ENCODE results near the gene RND1. TPM values are rescaled to one million over a fixed set of nuclear protein-coding genes. Genes with fewer than 3 reads are reported as not detected.

The RND1 gene
- total and polyA plus RNA-seq, 2 of the 13 experiments (the other 11 are each of a cell fraction or from before 2014, with no cell fraction given): 1.8 to 1.9 TPM

GRCh38 chr12:48814262-48815125 lies 51.2 kb downstream of the RND1 start (continued):
- TF ChIP-seq PCBP1 (IDR thresholded peaks at IDR 0.05; ENCODE audit: borderline replicate concordance, low read depth, low read length) (0 out of 2 replicates have a peak, but pooled peaks have one; percentile 37), GATAD1 (CRISPR knock-in tag; IDR thresholded peaks at IDR 0.05) (peak; percentile 16; the same call in 1 of the 2 replicates), IKZF5 (CRISPR knock-in tag; IDR thresholded peaks at IDR 0.05) (peak; percentile 28; the same call in 1 of the 2 replicates), CC2D1A (CRISPR knock-in tag; IDR thresholded peaks at IDR 0.05) (0 out of 2 replicates have a peak, but pooled peaks have one; percentile 66), HOXD1 (CRISPR knock-in tag; IDR thresholded peaks at IDR 0.05) (0 out of 2 replicates have a peak, but pooled peaks have one; percentile 31), HOXA7 (CRISPR knock-in tag; IDR thresholded peaks at IDR 0.05) (no peak), SRSF1 (optimal IDR thresholded peaks at IDR 0.05; ENCODE audit: low read depth, low read length) (no peak), FOXM1 (CRISPR knock-in tag; IDR thresholded peaks at IDR 0.05) (no peak; the same call in 1 of the 2 replicates), KLF9 (CRISPR knock-in tag; IDR thresholded peaks at IDR 0.05; ENCODE audit: low read depth) (no peak), RAD21 (CRISPR knock-in tag; IDR thresholded peaks at IDR 0.05) (peak; percentile 82), FOXK1 (CRISPR knock-in tag; IDR thresholded peaks at IDR 0.05; ENCODE audit: borderline replicate concordance, low read depth) (peak; percentile 35; the same call in 1 of the 2 replicates), ZNF589 (CRISPR knock-in tag; conservative IDR thresholded peaks at IDR 0.05) (no peak), ZNF800 (CRISPR knock-in tag; IDR thresholded peaks at IDR 0.05) (peak; percentile 89), ZNF788 (CRISPR knock-in tag; IDR thresholded peaks at IDR 0.05; ENCODE audit: borderline replicate concordance) (peak; percentile 46; the same call in 1 of the 2 replicates), ZMYM4 (CRISPR knock-in tag; IDR thresholded peaks at IDR 0.05) (peak; percentile 36; the same call in 1 of the 2 replicates), TOE1 (CRISPR knock-in tag; IDR thresholded peaks at IDR 0.05) (0 out of 2 replicates have a peak, but pooled peaks have one; percentile 70), HOXA5 (CRISPR knock-in tag; IDR thresholded peaks at IDR 0.05) (peak; percentile 73; the same call in 1 of the 2 replicates), ZNF24 (IDR thresholded peaks at IDR 0.05) (no peak), XRCC5 (optimal IDR thresholded peaks at IDR 0.05; ENCODE audit: low read length) (peak; percentile 90)
- TF ChIP-seq, protein P1, sequence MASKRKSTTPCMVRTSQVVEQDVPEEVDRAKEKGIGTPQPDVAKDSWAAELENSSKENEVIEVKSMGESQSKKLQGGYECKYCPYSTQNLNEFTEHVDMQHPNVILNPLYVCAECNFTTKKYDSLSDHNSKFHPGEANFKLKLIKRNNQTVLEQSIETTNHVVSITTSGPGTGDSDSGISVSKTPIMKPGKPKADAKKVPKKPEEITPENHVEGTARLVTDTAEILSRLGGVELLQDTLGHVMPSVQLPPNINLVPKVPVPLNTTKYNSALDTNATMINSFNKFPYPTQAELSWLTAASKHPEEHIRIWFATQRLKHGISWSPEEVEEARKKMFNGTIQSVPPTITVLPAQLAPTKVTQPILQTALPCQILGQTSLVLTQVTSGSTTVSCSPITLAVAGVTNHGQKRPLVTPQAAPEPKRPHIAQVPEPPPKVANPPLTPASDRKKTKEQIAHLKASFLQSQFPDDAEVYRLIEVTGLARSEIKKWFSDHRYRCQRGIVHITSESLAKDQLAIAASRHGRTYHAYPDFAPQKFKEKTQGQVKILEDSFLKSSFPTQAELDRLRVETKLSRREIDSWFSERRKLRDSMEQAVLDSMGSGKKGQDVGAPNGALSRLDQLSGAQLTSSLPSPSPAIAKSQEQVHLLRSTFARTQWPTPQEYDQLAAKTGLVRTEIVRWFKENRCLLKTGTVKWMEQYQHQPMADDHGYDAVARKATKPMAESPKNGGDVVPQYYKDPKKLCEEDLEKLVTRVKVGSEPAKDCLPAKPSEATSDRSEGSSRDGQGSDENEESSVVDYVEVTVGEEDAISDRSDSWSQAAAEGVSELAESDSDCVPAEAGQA (IDR thresholded peaks at IDR 0.05; ENCODE audit: low read depth): no peak
- TF ChIP-seq, protein P1 (CRISPR knock-in tag; IDR thresholded peaks at IDR 0.05; ENCODE audit: borderline replicate concordance): 0 out of 2 replicates have a peak, but pooled peaks have one; percentile 38

Measured in HepG2 (cell line).